Measurements from ENCODE around the gene WDCP.

- TF ChIP-seq POLR2A (IDR thresholded peaks at IDR 0.05) = no peak
- TF ChIP-seq CTCF (IDR thresholded peaks at IDR 0.05) = no peak
- TF ChIP-seq POLR2AphosphoS5 (IDR thresholded peaks at IDR 0.05) = no peak
Measured at GRCh38 chr2:24019729-24020128, 27.5 kb downstream of the WDCP start.
